RPMI7951 (cell line): Measurements from ENCODE around the gene PLSCR3. TPM values are rescaled to one million over a fixed set of nuclear protein-coding genes. Genes with fewer than 3 reads are reported as not detected.

Experiments used
- DNase-seq: peaks from one replicate; pipeline ENCODE4 v3.0.0-alpha.2; 2012; ENCODE audit warnings: low read depth
- total RNA-seq: library from RNA; depleted of rRNA; stranded (reverse); fragments of >200 nt; shearing (Covaris generic); gene quantifications from 2 replicates; pipeline ENCODE4 v1.2.3, GENCODE V29; 2014; rRNA removed

PLSCR3 gene
- total RNA-seq = 20.8 and 23.2 TPM in 2 replicates

DNA sequence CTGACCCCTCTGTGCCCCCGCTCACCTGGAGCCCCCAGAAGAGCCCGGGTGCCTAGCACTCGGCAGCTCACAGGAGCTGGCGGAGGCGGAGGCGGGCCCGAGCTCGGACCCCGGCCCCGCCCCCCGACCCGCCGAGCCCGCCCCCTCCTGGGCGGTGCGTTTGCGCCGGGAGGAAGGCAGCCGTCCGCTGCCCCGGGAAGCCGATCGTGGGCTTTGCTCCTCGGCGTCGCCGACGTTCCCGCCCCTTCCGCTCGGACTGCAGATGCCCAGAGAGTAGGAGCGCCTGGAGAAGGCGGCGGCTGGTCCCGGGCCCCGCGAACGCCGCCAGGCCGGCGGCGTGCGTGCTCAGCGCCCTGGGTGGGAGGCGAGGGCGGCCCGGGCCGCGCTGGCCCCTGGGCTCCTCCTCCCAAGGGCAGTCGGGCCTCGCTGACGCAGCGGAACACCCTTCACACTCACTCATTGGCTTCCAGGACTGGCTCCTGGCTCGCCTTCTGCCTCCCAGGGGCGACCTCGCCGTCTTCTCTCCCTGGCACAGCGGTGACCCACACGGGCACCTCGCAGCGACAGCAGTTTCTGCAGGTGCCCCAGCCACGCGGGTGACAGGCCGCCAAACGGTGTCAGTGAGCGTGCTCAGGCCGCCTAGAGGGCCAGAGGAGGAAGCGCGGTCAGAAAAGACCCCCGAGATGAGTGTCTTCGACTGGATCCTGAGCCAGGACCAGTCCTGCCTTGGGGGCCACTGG, at the start of gene PLSCR3:
TSS of gene PLSCR3 (minus strand) at position 74 of the 740 bp plus-strand sequence. CDS start 415 bp downstream, outside the sequence.
- peak; percentile 88 for DNase-seq

- no peak for DNase-seq
Measured at GRCh38 chr17:7443499-7444485, 49.5 kb upstream of the PLSCR3 start.

GRCh38 chr17:7442142-7442541, 47.8 kb upstream of the PLSCR3 start:
- no peak for DNase-seq

- DNase-seq = no peak
Measured at GRCh38 chr17:7441266-7441665, 46.9 kb upstream of the PLSCR3 start.

GRCh38 chr17:7440834-7441195, 46.5 kb upstream of the PLSCR3 start:
- DNase-seq = peak; percentile 37

- peak; percentile 37 for DNase-seq
Measured at GRCh38 chr17:7440113-7440833, 45.9 kb upstream of the PLSCR3 start.

DNA sequence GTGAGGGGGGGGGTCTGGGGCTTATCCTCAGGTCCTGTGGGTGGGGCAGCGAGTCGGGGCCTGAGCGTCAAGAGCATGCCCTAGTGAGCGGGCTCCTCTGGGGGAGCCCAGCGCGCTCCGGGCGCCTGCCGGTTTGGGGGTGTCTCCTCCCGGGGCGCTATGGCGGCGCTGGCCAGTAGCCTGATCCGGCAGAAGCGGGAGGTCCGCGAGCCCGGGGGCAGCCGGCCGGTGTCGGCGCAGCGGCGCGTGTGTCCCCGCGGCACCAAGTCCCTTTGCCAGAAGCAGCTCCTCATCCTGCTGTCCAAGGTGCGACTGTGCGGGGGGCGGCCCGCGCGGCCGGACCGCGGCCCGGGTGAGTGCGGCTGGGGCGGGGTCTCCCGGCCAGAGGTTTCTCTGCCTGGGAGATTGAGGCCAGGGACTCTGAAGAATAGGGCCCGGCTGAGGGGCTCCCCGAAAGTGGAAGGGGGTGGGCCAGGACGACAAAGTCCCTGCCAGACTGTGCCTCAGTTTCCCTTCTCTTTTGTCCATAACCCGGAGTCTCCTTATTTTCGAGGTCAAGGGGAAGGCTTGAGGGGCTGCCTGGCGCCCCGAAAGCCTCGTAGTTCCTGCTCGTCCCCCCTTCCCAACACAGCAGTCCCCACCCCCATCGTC, 45.3 kb upstream of the PLSCR3 start, which contains the start of gene FGF11:
TSS of gene FGF11 (plus strand) at position 51 of the 651 bp plus-strand sequence. CDS start at position 160, 109 bp downstream.
- DNase-seq = no peak

DNA sequence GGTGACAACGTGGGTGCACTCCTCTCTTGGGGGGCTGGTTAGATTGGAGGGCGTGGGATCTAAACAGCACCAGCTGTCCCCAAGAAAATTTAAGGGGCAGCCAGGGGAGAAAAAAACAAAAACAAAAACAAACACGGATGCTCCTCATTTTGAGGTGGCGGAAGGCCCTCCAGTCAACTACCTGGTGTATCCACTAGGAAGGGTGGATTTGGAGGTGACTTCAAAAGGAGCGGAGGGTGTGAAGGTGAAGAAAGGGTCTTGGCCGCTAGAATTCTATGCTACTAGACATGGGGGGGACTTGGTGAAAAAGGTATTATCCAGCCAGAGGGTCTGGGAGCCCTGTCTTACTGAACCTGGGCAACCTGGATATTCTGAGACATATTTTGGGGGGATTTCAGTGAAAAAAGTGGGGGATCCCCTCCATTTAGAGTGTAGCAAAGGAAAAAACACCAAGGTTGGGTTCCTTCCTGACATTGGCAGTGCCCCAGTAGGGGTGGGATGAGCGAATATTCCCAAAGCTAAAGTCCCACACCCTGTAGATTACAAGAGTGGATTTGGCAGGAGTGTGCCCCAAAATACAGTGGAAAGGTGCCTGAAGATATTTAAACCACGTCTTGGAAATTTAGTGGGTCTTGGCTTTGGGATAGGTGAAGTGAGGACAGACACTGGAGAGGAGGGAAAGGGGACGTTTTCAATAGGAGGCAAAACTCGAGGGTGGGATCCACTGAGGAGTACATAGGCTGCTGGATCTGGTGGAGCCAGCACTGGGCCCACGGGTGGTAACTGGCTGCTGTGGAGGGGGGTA, 44.5 kb upstream of the PLSCR3 start:
- no peak for DNase-seq

DNA sequence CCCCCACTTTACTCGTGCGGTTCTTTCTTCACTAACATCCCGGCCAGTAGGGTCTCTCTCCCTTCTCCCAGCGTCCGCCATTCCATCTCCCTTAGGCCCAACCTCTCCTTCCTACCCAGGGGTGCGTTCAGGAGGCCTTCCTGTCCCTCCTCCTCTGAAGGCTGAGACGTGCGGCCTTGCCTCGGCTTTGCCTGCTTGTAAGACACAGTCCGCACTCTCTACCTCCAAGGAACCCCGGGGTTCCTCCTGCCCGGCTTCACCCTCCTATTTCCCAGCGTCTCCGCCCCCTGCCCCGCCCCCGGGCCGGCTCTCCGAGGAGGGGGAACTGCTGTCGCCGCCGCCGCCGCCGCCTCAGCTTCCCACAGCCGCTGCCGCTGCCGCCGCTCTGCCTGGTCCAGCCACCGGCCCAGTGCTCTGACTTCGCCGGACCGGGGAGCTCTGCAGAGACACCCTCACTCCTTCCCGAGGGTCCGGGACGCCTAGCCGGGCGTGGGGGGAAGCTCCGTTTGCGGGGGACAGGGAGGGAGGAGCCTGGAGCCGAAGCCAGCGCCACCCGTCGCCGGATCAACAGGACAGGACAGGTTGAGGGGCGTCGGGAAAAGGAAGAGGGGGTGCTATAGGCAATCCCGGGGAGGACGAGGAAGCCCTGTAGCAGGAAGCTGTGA, 43.8 kb upstream of the PLSCR3 start:
- no peak for DNase-seq

DNA sequence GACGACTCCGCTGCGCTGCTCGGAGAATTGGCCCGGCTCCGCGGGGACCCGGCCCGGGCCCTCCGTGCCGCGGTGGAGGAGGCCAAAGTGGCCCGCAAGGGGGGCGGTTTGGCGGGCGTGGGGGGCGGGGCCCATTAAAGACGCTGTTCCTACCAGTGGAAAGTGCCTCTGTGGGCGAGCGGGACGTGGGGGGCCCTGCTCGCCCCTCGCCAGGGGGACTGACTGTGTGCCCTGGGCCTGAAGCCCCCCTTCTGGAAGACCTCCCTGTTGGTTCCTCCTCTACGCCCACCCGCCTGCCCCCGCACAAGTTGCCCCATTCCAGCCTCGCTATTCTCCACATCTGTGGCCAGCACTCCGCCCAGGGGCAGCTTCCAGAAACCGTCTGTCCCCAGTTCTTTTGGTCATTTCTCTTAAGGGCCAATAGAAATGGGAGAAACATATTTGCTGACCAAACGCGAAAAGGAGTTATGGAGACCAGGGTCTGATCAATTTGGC, 43.1 kb upstream of the PLSCR3 start:
- DNase-seq = no peak

DNA sequence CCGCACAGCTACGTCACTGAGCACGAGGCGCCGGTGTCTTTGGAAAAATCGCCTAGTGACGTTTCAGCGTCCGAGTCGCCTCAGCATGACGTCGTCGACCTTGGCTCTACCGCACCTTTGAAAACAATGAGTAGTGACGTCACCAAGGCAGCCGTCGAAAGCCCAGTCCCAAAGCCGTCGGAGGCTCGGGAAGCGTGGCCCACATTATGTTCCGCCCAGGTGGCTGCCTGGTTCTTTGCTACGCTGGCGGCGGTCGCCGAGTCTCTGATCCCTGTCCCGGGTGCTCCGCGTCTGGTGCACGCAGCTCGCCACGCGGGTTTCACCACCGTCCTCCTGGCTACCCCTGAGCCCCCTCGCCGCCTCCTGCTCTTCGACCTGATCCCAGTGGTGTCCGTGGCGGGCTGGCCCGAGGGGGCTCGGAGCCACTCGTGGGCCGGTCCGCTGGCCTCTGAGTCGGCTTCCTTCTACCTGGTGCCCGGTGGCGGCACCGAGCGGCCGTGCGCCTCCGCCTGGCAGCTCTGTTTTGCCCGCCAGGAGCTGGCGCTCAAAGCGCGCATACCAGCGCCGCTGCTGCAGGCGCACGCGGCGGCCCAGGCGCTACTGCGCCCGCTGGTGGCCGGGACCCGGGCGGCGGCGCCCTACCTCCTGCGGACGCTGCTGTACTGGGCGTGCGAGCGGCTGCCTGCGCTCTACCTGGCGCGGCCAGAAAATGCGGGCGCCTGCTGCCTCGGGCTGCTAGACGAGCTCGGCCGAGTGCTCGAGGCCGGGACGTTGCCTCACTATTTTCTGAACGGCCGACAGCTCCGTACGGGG, 42.4 kb upstream of the PLSCR3 start:
- DNase-seq = peak; percentile 61

- DNase-seq = peak; percentile 34
Measured at GRCh38 chr17:7435676-7436555, 41.6 kb upstream of the PLSCR3 start.

GRCh38 chr17:7432296-7432695, 38.0 kb upstream of the PLSCR3 start:
- DNase-seq = no peak

DNA sequence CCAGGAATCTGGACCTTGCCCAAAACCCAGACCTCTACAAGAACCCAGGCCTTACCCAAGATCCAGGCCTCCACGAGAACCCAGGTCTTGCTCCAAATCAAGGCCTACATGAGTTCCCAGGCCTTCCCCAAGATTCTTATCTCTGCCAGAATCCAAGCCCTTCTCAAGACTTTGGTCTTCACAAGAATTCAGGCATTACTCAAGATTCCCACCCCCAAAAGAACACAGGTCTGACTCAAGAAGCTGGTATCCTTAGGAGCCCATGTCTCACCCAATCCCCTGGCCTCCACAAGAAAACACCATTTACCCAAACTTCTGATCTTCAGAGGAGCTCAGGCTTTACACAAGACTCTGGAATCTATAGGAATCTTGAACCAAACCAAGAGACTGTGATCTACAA, 36.9 kb upstream of the PLSCR3 start:
- DNase-seq = no peak

DNA sequence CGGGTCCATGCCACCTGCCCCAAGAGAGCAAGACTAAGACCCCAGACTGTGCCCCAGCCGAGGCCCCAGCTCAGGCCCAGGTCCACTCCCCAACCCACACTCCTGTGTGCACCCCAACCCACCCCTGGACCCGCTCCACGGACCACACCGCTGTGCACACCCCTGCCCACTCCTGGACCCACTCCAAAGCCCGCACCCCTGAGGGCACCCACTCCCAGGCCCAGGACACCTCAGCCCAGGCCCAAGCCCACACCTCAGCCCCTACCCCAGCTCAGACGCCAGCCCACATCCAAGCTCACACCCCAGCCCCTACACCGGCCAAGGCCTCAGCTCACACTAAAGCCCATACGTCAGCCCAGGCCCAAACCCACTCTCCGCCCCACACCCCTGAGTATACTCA, 35.4 kb upstream of the PLSCR3 start:
- no peak for DNase-seq

DNA sequence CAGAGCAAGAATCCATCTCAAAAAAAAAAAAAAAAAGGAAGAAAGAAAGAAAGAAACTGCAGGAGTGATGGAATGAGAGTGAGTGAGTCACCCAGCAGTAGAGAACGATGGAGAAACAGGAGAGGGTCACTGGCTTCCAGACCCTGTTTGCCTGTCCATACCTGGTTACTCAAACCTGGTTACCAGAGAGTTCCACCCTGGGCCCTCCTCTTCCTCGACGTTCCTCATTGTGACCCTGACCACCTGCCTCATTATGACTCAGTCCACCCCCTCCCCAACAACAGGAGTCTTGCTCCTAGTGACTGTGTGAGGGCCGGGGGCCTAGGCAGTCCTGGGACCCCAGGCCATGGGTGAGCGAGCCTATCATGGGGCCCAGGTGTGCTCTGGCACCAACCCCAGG, 34.2 kb upstream of the PLSCR3 start, which contains the start of gene SPEM3:
TSS of gene SPEM3 (plus strand) at position 301 of the 400 bp plus-strand sequence. CDS start at position 347, 46 bp downstream.
- DNase-seq = no peak

DNA sequence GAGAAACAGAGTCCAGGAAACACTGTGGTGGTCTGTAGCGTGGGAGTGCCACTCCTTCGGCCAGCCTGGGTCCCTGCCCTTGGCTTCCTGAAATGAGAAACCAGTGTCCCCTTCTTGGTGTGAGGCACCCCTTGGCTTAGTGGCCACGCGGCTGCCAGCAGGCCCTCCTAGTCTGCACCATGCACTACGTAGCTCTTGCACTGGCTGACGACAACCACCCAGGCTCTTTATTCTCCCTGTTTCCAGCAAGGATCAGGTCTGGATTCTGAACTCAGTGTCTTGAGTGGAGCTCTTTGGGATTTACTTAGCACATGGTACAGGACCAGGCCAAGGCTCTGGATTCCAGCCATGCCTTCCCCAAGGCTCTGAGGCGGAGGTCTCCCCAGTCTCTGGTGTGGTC, 33.2 kb upstream of the PLSCR3 start:
- DNase-seq = no peak
